Stomach (tissue), 4 donors: ENCODE results near the gene TTLL11.

ENCODE experiments used
- CTCF ChIP-seq, 7 experiments: fragments of 450-650 bp in 4 of 7; fragments of 200-600 bp in 3 of 7; sonication (generic) in 3 of 7; IDR thresholded peaks; one replicate each; pipeline ENCODE4 v1.5.1; 2016 to 2019; ENCODE audit warnings: antibody characterized with exemption in 7 of 7, control low read depth in 2 of 7, mild to moderate bottlenecking in 1 of 7
- POLR2A ChIP-seq, 4 donors: fragments of 450-650 bp; IDR thresholded peaks; one replicate each; pipeline ENCODE4 v1.6.1; 2016; ENCODE audit warnings: antibody characterized with exemption in 4 of 4, control low read depth in 2 of 4, mild to moderate bottlenecking in 1 of 4, moderate library complexity in 1 of 4
- POLR2AphosphoS5 ChIP-seq, 3 donors: sonication (generic); formaldehyde crosslinking; IDR thresholded peaks; one replicate each; pipeline ENCODE4 v1.6.1; 2016; ENCODE audit warnings: antibody characterized with exemption in 3 of 3

DNA sequence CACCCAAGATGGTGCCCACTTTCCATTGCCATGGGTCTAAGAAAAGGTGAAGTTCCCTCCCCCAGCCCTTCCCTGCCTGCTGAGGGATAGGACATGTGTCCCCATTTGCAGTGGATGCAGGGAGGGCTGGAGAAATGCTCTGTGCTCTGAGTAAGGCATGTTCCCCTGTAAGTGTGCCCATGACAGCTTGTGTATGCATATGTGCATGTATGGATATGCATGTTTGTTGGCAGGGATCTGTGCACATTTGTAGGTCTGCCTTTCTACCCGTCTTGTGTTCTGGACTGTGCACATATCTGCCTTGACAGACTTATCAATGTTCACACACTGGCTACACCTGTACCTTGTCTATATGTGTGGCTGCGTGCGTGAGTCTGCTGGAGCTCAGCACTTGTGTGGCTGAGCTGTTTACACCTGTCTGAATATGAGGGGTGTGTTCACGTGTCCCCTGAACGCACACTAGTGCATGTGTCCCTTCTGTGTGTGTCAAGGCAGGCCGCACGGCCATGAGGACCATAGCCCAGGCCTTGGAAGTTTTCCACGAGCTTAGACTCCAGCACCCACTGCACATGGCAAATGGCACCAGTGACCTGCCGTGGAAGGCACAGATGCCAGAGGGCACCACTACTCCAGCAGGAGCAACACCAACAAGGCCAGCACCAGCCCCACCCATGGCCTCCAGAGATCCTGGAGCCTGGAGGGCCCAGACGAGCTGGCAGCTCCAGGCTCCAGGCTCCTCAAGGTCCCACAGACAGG lies 27.4 kb upstream of the TTLL11 start:
- TF ChIP-seq POLR2A (IDR thresholded peaks at IDR 0.05) (no peak), CTCF (IDR thresholded peaks at IDR 0.05) (no peak), POLR2AphosphoS5 (IDR thresholded peaks at IDR 0.05) (no peak)
